Measurements from ENCODE around the gene MED13L.
A peak's percentile ranks its signal among the peaks of the same experiment; 100 is the strongest.
"Not testable (repeated sequence)": the region's sequence is repeated elsewhere in the genome, so short reads cannot be mapped to it uniquely, and the experiment has no call there.

The MED13L gene

DNA sequence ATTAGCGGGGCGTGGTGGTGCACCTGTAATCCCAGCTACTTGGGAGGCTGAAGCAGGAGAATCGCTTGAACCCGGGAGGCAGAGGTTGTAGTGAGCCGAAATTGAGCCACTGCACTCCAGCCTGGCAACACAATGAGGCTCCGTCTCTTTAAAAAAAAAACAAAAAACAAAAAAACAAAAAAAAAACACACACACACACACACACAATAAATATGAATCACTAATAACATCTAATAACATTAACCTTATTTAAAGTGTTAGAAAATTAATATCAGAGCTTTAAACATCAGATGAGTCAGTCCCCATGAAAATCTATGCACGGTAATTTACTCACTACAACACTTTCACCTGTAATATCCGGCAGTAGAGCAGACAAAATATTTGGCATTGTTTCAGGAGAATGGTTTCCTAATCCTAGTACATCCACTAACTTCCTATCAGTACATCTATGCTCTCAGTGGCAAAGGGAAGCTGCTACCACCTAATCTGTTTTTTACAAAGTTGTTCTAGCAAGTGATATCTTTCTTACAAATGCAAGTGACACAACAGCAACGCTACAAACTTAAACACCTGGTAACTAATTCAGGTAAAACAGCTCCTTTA lies 36.2 kb downstream of the MED13L start:
- TF ChIP-seq, protein P1, sequence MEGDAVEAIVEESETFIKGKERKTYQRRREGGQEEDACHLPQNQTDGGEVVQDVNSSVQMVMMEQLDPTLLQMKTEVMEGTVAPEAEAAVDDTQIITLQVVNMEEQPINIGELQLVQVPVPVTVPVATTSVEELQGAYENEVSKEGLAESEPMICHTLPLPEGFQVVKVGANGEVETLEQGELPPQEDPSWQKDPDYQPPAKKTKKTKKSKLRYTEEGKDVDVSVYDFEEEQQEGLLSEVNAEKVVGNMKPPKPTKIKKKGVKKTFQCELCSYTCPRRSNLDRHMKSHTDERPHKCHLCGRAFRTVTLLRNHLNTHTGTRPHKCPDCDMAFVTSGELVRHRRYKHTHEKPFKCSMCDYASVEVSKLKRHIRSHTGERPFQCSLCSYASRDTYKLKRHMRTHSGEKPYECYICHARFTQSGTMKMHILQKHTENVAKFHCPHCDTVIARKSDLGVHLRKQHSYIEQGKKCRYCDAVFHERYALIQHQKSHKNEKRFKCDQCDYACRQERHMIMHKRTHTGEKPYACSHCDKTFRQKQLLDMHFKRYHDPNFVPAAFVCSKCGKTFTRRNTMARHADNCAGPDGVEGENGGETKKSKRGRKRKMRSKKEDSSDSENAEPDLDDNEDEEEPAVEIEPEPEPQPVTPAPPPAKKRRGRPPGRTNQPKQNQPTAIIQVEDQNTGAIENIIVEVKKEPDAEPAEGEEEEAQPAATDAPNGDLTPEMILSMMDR (conservative IDR thresholded peaks at IDR 0.05; ENCODE audit: low read depth, low read length): no peak
- DNase-seq (ENCODE audit: low read depth): peak; percentile 45

DNA sequence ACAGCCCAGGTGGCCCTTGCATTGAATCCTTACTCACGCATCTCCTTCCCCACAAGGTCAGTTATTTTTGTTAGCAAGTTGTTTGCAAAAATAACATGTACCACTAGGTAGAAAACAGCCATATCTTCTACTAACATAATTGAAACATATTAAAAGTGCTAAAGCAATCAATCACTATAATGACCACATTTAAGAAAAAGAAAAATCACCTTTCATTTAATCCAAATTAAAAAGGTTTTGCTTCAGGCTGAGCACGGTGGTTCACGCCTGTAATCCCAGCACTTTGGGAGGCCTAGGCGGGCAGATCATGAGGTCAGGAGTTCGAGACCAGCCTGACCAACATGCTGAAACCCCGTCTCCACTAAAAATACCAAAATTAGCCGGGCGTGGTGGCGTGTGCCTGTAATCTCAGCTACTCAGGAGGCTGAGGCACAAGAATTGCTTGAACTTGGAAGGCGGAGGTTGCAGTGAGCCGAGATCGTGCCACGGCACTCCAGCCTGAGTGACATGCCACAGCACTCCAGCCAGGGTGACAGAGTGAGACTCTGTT lies 38.8 kb downstream of the MED13L start:
- DNase-seq (ENCODE audit: low read depth); H3K4me3 ChIP-seq (ENCODE audit: low read depth, low read length): not testable (repeated sequence)

More for the DNA sequence above, 36.2 kb downstream of the MED13L start:
- H3K4me3 ChIP-seq (ENCODE audit: low read depth, low read length): no peak overlapping the region

DNA sequence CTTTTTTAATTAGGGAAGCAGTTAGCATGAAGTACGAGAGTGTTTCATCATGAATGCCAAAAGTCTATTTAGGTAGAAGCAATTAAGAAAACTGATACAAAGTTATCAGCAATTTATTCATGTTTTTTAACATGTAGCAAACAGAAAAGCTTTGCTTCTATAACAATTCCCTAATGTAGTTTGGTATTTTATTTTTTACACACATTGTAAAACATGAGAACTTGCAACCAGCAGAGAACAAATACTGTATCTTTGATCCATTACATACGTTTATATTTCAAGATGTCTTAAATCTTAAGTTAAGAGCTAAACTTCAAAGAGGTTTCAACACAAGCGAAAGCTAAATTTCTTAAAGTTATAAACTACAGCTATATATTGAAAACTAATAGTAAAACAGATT lies 39.3 kb downstream of the MED13L start:
- H3K4me3 ChIP-seq (ENCODE audit: low read depth, low read length): no peak overlapping the region
- TF ChIP-seq, protein P1 (conservative IDR thresholded peaks at IDR 0.05; ENCODE audit: low read depth, low read length): no peak
- no peak for DNase-seq (ENCODE audit: low read depth)

DNA sequence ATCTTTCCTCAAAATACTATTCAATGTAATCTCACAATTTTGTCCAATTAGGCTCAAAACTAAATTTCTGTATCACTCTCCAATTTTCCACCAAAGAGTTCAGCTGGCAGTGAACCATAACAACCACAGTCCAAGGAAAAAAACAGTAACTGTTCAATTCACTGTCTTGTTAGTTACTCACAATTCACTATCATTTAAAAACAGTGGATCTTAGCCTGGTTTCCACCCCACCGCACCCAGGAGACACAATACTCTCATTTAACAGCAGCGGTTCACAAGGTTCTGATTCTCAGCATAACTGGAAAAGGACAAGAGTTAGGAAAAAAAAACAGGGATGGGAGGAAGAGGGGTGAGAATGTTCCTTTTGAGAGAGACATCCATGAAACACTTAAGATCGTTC lies 40.5 kb downstream of the MED13L start:
- no peak overlapping the region for H3K4me3 ChIP-seq (ENCODE audit: low read depth, low read length)
- DNase-seq (ENCODE audit: low read depth): no peak
- TF ChIP-seq, protein P1 (conservative IDR thresholded peaks at IDR 0.05; ENCODE audit: low read depth, low read length): no peak

DNA sequence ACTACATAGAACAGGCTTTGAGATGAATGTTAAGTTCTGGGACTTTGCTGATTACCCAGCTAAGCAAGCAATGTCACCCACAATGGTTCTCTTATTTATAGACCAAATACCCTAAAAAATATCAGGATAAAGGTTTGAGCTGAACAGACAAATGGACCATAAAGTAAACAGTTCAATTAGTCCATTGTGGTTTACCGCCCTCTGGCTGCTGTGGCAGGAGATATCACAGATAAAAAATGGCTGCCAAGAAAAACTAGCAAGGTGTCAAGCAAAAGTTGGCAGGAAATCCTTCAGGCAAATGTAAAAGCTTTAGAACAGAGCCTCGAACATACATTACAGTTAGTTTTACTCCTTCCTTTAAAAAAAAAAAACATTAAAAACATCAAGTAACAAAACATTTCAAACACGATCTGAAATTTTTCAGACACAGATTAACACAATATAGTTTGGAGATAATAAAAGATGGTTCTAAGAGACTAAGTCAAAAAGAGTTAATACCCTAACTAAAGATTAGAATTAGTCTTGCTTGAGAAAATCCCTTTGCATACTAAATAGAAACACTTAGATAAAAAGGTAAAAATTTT lies 41.3 kb downstream of the MED13L start:
- DNase-seq (ENCODE audit: low read depth): peak; percentile 81
- no peak overlapping the region for H3K4me3 ChIP-seq (ENCODE audit: low read depth, low read length)
- TF ChIP-seq, protein P1 (conservative IDR thresholded peaks at IDR 0.05; ENCODE audit: low read depth, low read length): peak; percentile 85

DNA sequence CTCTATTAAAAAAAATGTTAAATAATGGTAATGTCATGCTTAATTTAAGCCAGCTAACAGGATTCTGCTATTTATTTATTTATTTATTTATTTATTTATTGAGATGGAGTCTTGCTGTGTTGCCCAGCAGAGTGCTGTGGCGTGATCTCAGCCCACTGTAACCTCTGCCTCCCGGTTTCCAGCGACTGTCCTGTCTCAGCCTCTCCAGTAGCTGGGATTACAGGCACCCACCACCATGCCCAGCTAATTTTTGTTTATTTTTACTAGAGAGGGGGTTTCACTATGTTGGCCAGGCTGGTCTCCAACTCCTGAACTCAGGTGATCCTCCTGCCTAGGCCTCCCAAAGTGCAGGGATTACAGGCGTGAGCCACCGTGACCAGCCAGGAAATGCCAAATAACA lies 43.3 kb downstream of the MED13L start:
- DNase-seq (ENCODE audit: low read depth); H3K4me3 ChIP-seq (ENCODE audit: low read depth, low read length): not testable (repeated sequence)

DNA sequence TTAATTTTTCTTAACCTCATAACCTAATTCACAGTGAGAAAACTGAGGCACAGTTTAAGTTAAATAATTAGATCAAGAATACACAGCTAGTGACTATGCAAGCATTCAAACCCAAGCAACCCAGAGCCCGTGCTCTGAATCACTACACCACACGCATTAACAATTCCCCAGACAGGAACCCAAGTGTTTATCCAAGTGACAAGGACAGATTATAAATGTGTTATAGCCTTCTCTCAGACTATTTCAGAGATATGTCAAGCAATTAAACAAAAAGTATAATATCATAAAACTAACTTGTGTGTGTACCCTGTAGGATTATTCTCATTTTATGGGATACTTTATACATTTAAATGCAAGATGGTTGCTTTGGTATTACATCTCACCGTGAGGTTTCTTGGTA lies 43.8 kb downstream of the MED13L start:
- H3K4me3 ChIP-seq (ENCODE audit: low read depth, low read length): no peak overlapping the region
- TF ChIP-seq, protein P1 (conservative IDR thresholded peaks at IDR 0.05; ENCODE audit: low read depth, low read length): no peak
- DNase-seq (ENCODE audit: low read depth): no peak

DNA sequence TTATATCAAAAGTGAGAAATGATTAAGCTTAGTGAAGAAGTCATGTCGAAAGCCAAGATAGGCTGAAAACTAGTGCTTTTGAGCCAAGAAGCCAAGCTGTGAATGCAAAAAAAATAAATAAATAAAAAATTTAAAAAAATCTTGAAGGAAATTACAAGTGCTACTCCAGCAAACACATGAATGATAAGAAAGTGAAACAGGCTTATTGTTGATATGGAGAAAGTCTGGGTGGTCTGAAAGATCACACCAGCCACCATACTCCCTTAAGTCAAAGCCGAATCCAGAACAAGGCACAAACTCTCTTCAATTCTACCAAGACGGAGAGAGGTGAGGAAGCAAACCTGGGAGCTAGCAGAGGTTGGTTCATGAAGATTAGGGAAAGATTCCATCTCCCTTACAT lies 49.7 kb downstream of the MED13L start:
- no peak overlapping the region for H3K4me3 ChIP-seq (ENCODE audit: low read depth, low read length)
- no peak for DNase-seq (ENCODE audit: low read depth)
- TF ChIP-seq, protein P1 (conservative IDR thresholded peaks at IDR 0.05; ENCODE audit: low read depth, low read length): no peak

Data from choroid plexus epithelial cell (primary cell).